ENCODE results near the gene DDX5.
A peak's percentile ranks its signal among the peaks of the same experiment; 100 is the strongest.
"Not testable (repeated sequence)": the region's sequence is repeated elsewhere in the genome, so short reads cannot be mapped to it uniquely, and the experiment has no call there.

DDX5 gene

DNA sequence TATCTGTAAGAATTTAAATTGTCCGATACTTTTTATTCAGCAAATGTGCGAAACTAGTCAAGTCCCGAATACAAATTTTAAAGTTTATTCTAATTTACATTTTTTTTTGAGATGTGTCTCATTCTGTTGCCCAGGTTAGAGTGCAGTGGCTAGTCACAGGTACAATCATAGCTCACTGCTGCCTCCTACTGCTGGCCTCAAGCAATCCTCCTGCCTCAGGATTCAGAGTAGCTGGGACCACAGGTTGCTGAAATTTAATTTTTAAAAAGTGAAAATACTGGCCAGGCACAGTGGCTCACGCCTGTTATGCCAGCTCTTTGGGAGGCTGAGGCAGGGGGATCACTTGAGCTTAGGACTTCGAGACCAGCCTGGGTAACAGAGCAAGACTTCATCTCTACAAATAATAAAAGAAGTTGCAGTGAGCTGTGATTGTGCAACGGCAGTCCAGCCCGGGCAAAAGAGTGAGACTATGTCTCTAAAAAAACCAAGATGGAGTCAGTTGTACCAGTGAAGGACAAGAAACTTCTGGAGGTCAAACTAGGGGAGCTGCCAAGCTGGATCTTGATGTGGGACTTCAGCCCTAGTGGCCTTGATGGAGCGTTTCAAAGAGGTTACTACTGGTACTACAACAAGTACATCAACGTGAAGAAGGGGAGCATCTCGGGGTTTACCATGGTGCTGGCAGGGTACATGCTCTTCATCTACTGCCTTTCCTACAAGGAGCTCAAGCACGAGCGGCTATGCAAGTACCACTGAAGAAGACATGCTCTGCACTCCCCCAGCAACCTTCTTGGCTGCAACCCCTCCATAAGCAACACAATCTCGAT lies 14.8 kb downstream of the DDX5 start:
- peak; percentile 35 to 42 for DNase-seq

- no peak for DNase-seq
Observed at GRCh38 chr17:64488301-64488700, 17.8 kb downstream of the DDX5 start.

- DNase-seq = no peak
Observed at GRCh38 chr17:64484380-64484779, 21.7 kb downstream of the DDX5 start.

DNA sequence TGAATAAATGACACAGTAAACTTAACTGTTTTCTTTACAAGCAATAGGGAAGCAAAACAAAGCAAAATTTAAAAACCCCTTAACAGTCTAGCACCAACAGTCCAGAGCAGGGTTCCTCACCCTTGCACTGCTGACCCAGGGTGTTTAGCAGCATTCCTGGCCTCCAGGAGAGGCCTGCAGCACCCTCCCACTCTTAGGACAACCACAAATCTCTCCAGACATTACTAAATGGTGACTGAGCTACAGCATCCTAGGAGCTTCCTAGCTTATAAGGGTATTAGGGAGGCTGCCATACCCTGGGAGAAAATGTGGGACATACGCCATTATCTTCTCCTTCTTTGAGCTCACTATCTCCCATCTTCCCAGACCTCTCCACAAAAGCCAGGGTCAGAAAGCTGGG lies 25.1 kb downstream of the DDX5 start:
- no peak for DNase-seq

DNA sequence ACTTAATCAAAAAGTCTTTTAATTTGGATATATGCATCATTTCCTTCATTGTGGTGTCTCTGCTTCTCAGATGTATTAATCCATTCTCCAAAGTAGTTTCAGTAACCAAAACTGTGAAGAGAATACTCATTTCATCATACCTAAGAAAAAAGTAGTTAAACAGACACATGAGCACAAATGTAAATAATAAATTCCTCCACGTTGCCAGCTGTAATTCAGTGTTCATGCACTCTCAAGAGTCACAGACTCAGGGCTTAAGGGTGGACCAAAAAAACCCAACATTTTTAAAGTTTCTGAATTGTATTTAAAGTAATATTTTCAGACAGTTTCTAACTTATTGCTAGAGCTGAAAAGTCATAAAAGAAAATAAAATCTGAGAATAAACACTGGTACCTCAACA lies 28.2 kb downstream of the DDX5 start:
- no peak for DNase-seq

- no peak for DNase-seq
Observed at GRCh38 chr17:64472564-64472963, 33.5 kb downstream of the DDX5 start.

- DNase-seq = no peak
Observed at GRCh38 chr17:64471440-64471839, 34.6 kb downstream of the DDX5 start.

DNA sequence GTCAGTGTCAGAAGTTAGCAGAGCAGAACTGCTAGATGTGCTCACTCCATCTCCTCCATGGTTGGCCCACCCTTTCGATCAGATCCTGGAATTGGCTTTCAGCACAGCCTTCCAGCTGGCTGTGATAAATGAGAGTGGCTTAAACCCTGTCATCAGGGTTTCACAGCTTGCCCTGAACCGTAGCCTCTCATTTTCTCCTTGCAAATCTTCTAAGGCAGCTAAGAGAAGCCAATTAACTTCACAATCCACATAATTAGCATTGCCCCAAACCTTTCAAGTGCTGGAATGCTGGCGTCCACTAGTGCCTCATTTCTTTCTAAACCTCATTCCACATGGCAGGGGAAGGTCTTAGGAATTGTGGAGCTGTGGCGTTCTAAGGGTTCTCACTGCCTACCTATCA lies 35.5 kb downstream of the DDX5 start:
- no peak for DNase-seq

DNA sequence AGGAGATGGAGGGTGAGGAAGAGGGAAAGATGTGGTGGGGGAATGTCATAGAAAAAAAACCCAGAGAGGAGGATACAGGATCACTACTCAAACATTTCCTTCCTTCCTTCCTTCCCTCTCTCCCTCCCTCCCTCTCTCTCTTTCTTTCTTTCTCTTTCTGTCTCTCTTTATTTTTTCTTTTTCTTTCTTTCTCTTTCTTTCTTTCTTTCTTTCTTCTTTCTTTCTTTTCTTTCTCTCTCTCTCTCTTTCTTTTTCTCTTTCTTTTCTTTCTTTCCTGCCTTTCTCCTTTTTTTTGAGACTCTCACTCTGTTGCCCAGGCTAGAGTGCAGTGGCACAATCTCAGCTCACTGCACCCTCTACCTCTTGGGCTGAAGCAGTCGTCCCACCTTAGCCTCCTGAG lies 39.3 kb downstream of the DDX5 start:
- not testable (repeated sequence) for DNase-seq

DNA sequence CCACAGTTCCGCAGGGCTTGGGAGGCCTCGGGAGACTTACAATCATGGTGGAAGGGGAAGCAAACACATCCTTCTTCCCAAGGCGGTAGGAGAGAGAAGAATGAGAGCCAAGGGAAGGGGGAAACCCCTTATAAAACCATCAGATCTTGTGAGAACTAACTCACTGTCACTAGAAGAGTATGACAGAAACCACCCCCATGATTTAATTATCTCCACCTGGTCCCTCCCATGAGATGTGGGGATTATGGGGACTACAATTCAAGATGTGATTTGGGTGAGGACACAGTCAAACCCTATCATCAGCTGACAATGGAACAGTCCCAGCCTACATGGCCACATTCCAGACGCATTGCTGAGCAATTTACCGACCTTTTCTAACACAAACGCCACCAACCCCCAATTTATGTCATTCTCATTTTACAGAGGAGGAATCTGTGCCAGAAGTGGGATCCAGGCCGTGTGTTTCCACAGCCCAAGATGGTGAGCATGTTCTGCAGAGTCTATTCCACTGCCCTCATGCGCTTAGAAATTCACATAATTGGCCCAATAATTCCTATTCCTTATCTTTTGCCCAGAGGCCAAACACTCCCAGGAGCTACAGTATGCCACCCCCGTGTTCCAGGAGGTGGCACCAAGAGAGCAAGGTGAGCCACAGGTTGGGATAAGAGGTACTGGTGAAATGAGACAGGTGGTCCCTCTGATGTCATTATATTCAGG lies 39.9 kb downstream of the DDX5 start:
- no peak for DNase-seq

DNA sequence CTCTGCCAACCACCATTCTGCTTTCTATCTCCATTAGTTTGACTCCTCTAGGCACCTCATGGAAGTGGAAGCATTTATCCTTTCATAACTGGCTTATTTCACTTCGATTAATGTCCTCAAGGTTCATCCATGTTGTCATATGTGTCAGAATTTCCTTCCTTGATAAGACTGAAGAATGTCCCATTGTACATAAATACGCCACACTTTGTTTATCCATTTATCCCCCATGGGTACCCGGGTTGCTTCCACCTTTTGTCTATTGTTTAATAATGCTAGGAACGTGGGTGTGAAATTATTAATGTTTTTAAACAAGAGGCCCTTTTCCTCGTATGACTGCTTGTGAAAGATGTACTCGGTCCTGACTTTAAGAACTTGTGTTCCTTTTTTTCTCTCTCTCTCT lies 44.3 kb downstream of the DDX5 start:
- DNase-seq = no peak

GRCh38 chr17:64460955-64461354 lies 45.1 kb downstream of the DDX5 start:
- no peak for DNase-seq

DNA sequence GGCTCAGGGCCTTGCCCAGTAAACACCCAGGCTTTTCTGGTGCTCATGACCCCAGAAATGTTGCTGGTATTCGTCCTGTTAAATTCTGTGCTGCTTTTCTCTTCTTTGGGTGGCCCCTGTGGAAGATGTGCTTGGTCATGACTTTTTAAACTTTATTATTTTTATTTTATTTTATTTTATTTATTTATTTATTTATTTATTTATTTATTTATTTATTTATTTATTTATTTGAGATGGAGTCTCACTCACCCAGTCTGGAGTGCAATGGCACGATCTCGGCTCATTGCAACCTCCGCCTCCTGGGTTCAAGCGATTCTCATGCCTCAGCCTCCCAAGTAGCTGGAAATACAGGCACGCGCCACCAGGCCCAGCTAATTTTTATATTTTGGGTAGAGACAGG lies 46.3 kb downstream of the DDX5 start:
- not testable (repeated sequence) for DNase-seq

- no peak for DNase-seq
Observed at GRCh38 chr17:64459284-64459747, 46.8 kb downstream of the DDX5 start.

DNA sequence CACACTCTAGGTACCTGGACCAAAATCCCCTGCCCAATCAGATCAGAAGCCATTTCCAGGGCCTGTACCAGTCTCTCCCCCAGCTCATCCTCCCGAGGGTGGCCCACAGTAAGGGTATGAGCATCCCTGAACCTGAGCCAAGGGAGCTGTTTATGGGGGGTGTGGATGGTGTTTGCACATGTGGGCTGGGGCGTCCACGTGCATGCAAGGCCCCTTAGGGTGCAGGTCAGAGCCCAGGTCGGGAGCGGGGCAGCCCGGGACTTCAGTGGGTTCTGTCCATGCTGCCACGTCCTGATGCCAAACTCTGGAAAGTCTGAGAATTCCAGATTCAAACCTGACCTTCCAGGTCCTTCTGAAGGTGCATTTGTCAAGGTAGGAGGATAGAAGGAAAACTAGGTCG lies 47.3 kb downstream of the DDX5 start:
- no peak for DNase-seq

- DNase-seq = no peak
Observed at GRCh38 chr17:64457156-64457555, 48.9 kb downstream of the DDX5 start.

DNA sequence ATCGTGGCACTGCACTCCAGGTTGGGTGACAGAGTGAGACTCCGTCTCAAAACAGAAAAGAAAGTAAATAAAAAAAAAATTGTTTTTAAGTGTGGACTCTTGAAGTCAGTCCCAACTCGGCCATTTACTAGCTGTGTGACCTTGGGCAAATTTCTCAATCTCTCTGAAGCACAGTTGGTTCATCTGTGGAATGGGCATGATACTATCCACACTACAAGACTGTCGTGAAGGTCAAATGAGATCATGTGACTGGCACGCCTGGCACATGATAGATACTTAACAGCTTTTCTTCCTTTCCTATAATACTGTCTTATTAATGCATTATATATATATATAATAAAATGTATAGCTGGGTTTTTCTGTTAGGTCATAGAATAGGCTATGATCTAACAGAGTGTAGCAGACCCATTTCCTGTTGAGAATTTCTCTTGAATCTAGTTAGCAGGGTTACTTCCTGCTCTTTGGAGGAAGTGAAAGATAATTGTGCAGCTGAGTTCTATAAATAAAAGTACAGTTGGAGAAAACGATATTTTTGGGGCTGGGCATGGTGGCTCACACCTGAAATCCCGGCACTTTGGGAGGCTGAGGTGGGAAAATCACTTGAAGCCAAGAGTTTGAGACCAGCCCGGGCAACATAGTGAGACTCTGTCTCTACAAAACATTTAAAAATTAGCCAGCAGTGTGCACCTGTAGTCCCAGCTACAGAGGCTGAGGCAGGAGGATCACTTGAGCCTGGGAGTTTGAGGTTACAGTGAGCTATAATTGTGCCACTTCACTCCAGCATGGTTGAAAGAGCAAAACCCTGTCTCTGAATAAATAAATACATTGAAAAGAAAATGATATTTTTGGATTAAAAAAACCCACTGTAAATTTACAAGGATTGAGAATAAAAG lies 49.9 kb downstream of the DDX5 start:
- no peak for DNase-seq

DNA sequence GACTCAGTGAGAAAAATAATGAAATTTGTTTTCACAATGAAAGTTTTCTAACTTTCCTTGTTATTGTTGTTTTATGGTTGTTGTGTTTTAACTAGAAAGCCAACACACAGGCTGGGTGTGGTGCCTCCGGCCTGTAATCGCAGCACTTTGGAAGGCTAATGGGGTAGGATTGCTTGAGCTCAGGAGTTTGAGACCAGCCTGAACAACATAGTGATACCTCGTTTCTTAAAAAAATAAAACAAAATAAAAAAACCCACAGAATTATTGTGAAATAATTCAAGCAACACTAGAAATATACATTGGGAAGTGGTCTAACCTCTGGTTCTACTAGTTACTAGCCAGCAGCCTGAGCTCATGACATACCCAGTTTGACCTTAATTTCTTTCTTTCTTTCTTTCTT lies 56.5 kb downstream of the DDX5 start:
- DNase-seq = no peak

DNA sequence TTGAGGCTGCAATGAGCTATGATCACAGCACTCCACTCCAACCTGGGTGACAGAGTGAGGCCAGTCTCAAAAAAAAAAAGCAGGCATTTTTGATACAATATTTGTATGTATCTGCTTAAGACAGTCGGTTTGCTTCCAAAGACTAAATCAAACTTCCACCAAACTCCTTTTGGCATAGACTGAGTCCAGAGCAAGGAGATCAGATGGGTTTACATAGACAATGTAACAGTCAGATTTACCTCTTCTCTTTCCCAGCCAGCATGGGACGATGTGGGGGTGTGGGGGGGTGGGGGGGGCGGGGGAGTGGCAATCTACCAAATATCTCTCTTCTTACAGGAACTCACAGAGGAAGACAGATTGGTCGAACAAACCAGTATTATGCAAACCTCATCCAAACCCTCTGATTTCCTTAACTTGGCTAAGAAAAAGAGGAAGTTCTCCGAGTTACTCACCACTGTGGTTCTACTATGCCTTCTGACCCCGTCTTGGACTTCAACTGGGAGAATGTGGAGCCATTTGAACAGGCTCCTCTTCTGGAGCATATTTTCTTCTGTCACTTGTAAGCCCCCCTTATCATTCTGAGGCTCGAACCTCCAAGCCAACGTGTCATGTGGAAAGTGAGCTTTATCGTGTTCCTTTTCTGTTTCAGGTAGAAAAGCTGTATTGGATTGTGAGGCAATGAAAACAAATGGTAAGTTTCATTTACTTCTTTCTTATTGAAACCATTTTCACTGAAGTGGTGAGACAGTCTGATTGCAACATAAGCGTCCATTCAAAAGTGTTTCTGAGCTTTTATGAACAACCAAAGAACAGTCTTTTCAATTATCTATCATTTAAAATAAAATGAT lies 57.2 kb downstream of the DDX5 start, which contains the start of gene MILR1:
Gene MILR1 (plus strand): TSS at position 451 of the 848 bp plus-strand sequence. CDS start 54 bp downstream, at position 505.
- DNase-seq = no peak
